Measurements from ENCODE around the gene MEIS1. TPM values are rescaled to one million over a fixed set of nuclear protein-coding genes. Genes with fewer than 3 reads are reported as not detected.

The MEIS1 gene
- total and polyA plus RNA-seq, 2 of the 8 experiments (the other 6 are each of a cell fraction or from before 2014, with no cell fraction given): 0.17 to 1.2 TPM

DNA sequence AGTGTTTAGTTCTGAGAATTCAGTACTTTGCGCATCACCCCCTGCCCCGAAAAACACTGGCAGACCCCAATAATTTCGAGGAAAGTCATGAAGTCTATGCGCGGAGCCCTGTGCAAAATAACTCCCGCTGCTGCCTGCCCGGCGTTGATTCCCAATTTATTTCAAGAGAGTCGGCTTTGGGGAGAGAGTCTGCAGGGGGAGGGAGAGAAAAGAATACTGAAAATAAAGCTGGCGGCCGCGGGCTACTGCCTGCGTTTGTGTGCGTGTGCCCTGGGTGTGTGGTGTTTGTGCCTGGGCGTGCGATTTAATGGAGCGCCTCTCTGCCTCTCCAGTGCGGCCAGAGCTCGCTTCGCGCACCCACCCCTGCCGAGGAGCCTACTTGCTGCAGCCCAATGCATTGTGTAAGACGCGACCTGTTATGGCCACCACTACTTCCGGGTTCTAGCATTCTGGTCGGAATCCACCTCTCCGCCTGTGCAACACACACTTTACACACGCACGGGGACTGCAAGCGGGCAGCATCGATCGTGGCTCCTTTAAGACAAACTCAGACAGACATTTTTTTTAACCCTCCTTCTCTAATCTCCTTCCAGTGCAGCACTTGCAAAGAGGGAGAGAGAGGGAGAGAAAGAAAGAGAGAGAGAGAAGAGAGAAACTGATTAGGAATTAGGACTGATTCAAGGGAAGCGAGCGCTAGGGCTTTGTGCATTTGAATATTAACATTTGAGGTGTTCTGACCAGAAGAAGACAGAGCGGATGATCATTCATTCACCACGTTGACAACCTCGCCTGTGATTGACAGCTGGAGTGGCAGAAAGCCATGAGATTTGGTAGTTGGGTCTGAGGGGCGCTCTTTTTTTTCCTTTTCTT is at the start of gene MEIS1 (continued):
- TF ChIP-seq, protein P1, sequence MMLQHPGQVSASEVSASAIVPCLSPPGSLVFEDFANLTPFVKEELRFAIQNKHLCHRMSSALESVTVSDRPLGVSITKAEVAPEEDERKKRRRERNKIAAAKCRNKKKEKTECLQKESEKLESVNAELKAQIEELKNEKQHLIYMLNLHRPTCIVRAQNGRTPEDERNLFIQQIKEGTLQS (IDR thresholded peaks at IDR 0.05; ENCODE audit: insufficient read depth, low read depth, low read length): no peak
- no peak for TF ChIP-seq POU5F1 (IDR thresholded peaks at IDR 0.05; ENCODE audit: low read depth, low read length)
- no peak; the same call in 1 of the 2 replicates for TF ChIP-seq TBP (IDR thresholded peaks at IDR 0.05; ENCODE audit: low read depth, low read length)
- TF ChIP-seq SUZ12 (IDR thresholded peaks at IDR 0.05; ENCODE audit: low read length): peak; percentile 74; the same call in 1 of the 2 replicates
- TF ChIP-seq CHD1 (IDR thresholded peaks at IDR 0.05; ENCODE audit: low read depth, low read length): peak; percentile 88
- TF ChIP-seq, protein P2, sequence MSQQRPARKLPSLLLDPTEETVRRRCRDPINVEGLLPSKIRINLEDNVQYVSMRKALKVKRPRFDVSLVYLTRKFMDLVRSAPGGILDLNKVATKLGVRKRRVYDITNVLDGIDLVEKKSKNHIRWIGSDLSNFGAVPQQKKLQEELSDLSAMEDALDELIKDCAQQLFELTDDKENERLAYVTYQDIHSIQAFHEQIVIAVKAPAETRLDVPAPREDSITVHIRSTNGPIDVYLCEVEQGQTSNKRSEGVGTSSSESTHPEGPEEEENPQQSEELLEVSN (IDR thresholded peaks at IDR 0.05): no peak; the same call in 1 of the 2 replicates
- TF ChIP-seq TCF12 (IDR thresholded peaks at IDR 0.05; ENCODE audit: low read depth, low read length): no peak
- TF ChIP-seq MAFK (IDR thresholded peaks at IDR 0.05; ENCODE audit: low read depth, low read length): no peak
- TF ChIP-seq CHD2 (IDR thresholded peaks at IDR 0.05; ENCODE audit: low read length): no peak
- no peak for TF ChIP-seq NRF1 (IDR thresholded peaks at IDR 0.05; ENCODE audit: low read depth, low read length)
- no peak for TF ChIP-seq GTF2F1 (IDR thresholded peaks at IDR 0.05; ENCODE audit: borderline replicate concordance, low read depth, low read length)
- TF ChIP-seq CEBPB (IDR thresholded peaks at IDR 0.05; ENCODE audit: low read depth, low read length): peak; percentile 93
- TF ChIP-seq, protein P3, sequence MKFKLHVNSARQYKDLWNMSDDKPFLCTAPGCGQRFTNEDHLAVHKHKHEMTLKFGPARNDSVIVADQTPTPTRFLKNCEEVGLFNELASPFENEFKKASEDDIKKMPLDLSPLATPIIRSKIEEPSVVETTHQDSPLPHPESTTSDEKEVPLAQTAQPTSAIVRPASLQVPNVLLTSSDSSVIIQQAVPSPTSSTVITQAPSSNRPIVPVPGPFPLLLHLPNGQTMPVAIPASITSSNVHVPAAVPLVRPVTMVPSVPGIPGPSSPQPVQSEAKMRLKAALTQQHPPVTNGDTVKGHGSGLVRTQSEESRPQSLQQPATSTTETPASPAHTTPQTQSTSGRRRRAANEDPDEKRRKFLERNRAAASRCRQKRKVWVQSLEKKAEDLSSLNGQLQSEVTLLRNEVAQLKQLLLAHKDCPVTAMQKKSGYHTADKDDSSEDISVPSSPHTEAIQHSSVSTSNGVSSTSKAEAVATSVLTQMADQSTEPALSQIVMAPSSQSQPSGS (IDR thresholded peaks at IDR 0.05; ENCODE audit: low read length): no peak
- peak; percentile 59; the same call in 1 of the 2 replicates for TF ChIP-seq SP1 (IDR thresholded peaks at IDR 0.05; ENCODE audit: low read depth, low read length)
- TF ChIP-seq EZH2 (IDR thresholded peaks at IDR 0.05; ENCODE audit: low read depth, low read length, severe bottlenecking): peak; percentile 55

Measured in H1 (cell line).